HEK293 (cell line): Measurements from ENCODE around the gene SLC8A3.

Experiments
- GLIS1 ChIP-seq: fragments of 450-650 bp; formaldehyde crosslinking; IDR thresholded peaks from 2 replicates; pipeline ENCODE4 v1.5.1; 2016; ENCODE audit warnings: missing biosample characterization, missing genetic modification characterization
- HOXA7 ChIP-seq: sonication (generic); formaldehyde crosslinking; IDR thresholded peaks from 2 replicates; pipeline ENCODE4 v1.8.1; 2022; ENCODE audit warnings: missing genetic modification reagents, borderline replicate concordance
- KLF10 ChIP-seq: fragments of 450-650 bp; IDR thresholded peaks from 2 replicates; pipeline ENCODE4 v1.5.1; 2018; ENCODE audit warnings: missing biosample characterization, mild to moderate bottlenecking, missing genetic modification characterization
- KLF9 ChIP-seq: fragments of 450-650 bp; formaldehyde crosslinking; IDR thresholded peaks from 2 replicates; pipeline ENCODE4 v1.5.1; 2016; ENCODE audit warnings: missing biosample characterization, missing genetic modification characterization, low read depth
- OSR2 ChIP-seq: fragments of 450-650 bp; formaldehyde crosslinking; IDR thresholded peaks from 2 replicates; pipeline ENCODE4 v1.5.1; 2016; ENCODE audit warnings: missing biosample characterization, missing genetic modification characterization
- PATZ1 ChIP-seq: fragments of 450-650 bp; formaldehyde crosslinking; IDR thresholded peaks from 2 replicates; pipeline ENCODE4 v1.5.1; 2016; ENCODE audit warnings: missing biosample characterization, missing genetic modification characterization
- SETDB1 ChIP-seq: IDR thresholded peaks from one replicate; pipeline ENCODE4 v1.6.1; 2017; ENCODE audit warnings: mild to moderate bottlenecking, low read length, moderate library complexity, mixed read lengths; ENCODE audit not compliant: insufficient read length
- SP7 ChIP-seq: fragments of 450-650 bp; formaldehyde crosslinking; IDR thresholded peaks from 2 replicates; pipeline ENCODE4 v1.5.1; 2016; ENCODE audit warnings: missing biosample characterization, missing genetic modification characterization
- TRIM28 ChIP-seq: IDR thresholded peaks from 2 replicates; pipeline ENCODE4 v1.6.1; 2011; ENCODE audit warnings: low read length, control low read depth, borderline replicate concordance
- WT1 ChIP-seq: fragments of 450-650 bp; formaldehyde crosslinking; IDR thresholded peaks from 2 replicates; pipeline ENCODE4 v1.5.1; 2016; ENCODE audit warnings: missing biosample characterization, missing genetic modification characterization
- YY1 ChIP-seq: fragments of 450-650 bp; formaldehyde crosslinking; IDR thresholded peaks from 2 replicates; pipeline ENCODE4 v1.5.1; 2018; ENCODE audit warnings: missing biosample characterization, missing genetic modification characterization
- ZBTB21 ChIP-seq: fragments of 450-650 bp; formaldehyde crosslinking; IDR thresholded peaks from 2 replicates; pipeline ENCODE4 v1.5.1; 2017; ENCODE audit warnings: missing biosample characterization, missing genetic modification characterization
- ZBTB44 ChIP-seq: fragments of 450-650 bp; IDR thresholded peaks from 2 replicates; pipeline ENCODE4 v1.5.1; 2018; ENCODE audit warnings: missing biosample characterization, mild to moderate bottlenecking, missing genetic modification characterization
- ZBTB8A ChIP-seq: fragments of 450-650 bp; formaldehyde crosslinking; IDR thresholded peaks from 2 replicates; pipeline ENCODE4 v1.5.1; 2016; ENCODE audit warnings: missing biosample characterization, missing genetic modification characterization
- ZFP69B ChIP-seq: fragments of 450-650 bp; formaldehyde crosslinking; IDR thresholded peaks from 2 replicates; pipeline ENCODE4 v1.5.1; 2016; ENCODE audit warnings: missing biosample characterization, missing genetic modification characterization
- ZIC2 ChIP-seq: fragments of 450-650 bp; formaldehyde crosslinking; IDR thresholded peaks from 2 replicates; pipeline ENCODE4 v1.5.1; 2016; ENCODE audit warnings: missing biosample characterization, missing genetic modification characterization
- ZNF121 ChIP-seq: fragments of 450-650 bp; formaldehyde crosslinking; IDR thresholded peaks from 2 replicates; pipeline ENCODE4 v1.5.1; 2016; ENCODE audit warnings: missing biosample characterization, missing genetic modification characterization
- ZNF157 ChIP-seq: fragments of 450-650 bp; formaldehyde crosslinking; IDR thresholded peaks from 2 replicates; pipeline ENCODE4 v1.5.1; 2016; ENCODE audit warnings: missing biosample characterization, missing genetic modification characterization
- ZNF2 ChIP-seq: fragments of 450-650 bp; formaldehyde crosslinking; IDR thresholded peaks from 2 replicates; pipeline ENCODE4 v1.5.1; 2016; ENCODE audit warnings: missing biosample characterization, missing genetic modification characterization
- ZNF214 ChIP-seq: fragments of 450-650 bp; formaldehyde crosslinking; IDR thresholded peaks from 2 replicates; pipeline ENCODE4 v1.5.1; 2017; ENCODE audit warnings: missing biosample characterization, mild to moderate bottlenecking, missing genetic modification characterization, borderline replicate concordance
- ZNF391 ChIP-seq: fragments of 450-650 bp; formaldehyde crosslinking; IDR thresholded peaks from 2 replicates; pipeline ENCODE4 v1.5.1; 2016; ENCODE audit warnings: low read depth, missing biosample characterization, missing genetic modification characterization, borderline replicate concordance
- ZNF423 ChIP-seq: fragments of 450-650 bp; formaldehyde crosslinking; IDR thresholded peaks from 2 replicates; pipeline ENCODE4 v1.5.1; 2016; ENCODE audit warnings: missing biosample characterization, missing genetic modification characterization
- ZNF555 ChIP-seq: fragments of 450-650 bp; formaldehyde crosslinking; conservative IDR thresholded peaks from 2 replicates; pipeline ENCODE4 v1.5.1; 2017; ENCODE audit warnings: missing biosample characterization, mild to moderate bottlenecking, missing genetic modification characterization, inconsistent platforms
- ZNF580 ChIP-seq: fragments of 450-650 bp; formaldehyde crosslinking; IDR thresholded peaks from 2 replicates; pipeline ENCODE4 v1.5.1; 2016; ENCODE audit warnings: missing biosample characterization, missing genetic modification characterization
- ZNF596 ChIP-seq: fragments of 450-650 bp; IDR thresholded peaks from 2 replicates; pipeline ENCODE4 v1.5.0; 2018; ENCODE audit warnings: missing biosample characterization, mild to moderate bottlenecking, missing genetic modification characterization, moderate library complexity
- ZNF629 ChIP-seq: fragments of 450-650 bp; formaldehyde crosslinking; IDR thresholded peaks from 2 replicates; pipeline ENCODE4 v1.5.1; 2017; ENCODE audit warnings: missing biosample characterization, missing genetic modification characterization
- ZNF747 ChIP-seq: fragments of 450-650 bp; formaldehyde crosslinking; IDR thresholded peaks from 2 replicates; pipeline ENCODE4 v1.5.1; 2016; ENCODE audit warnings: missing biosample characterization, missing genetic modification characterization
- ZNF768 ChIP-seq: fragments of 450-650 bp; formaldehyde crosslinking; IDR thresholded peaks from 2 replicates; pipeline ENCODE4 v1.5.1; 2018; ENCODE audit warnings: missing biosample characterization, mild to moderate bottlenecking, missing genetic modification characterization
- ZNF776 ChIP-seq: fragments of 450-650 bp; formaldehyde crosslinking; IDR thresholded peaks from 2 replicates; pipeline ENCODE4 v1.5.0; 2017; ENCODE audit warnings: missing biosample characterization, missing genetic modification characterization, borderline replicate concordance
- ZSCAN18 ChIP-seq: fragments of 450-650 bp; formaldehyde crosslinking; IDR thresholded peaks from 2 replicates; pipeline ENCODE4 v1.5.1; 2016; ENCODE audit warnings: missing biosample characterization, missing genetic modification characterization
- ZSCAN23 ChIP-seq: fragments of 450-650 bp; formaldehyde crosslinking; IDR thresholded peaks from 2 replicates; pipeline ENCODE4 v1.5.1; 2016; ENCODE audit warnings: missing biosample characterization, missing genetic modification characterization
- ZXDB ChIP-seq: fragments of 450-650 bp; formaldehyde crosslinking; IDR thresholded peaks from 2 replicates; pipeline ENCODE4 v1.5.1; 2016; ENCODE audit warnings: missing biosample characterization, missing genetic modification characterization
- TF ChIP-seq, protein P1 (sequence below): fragments of 450-650 bp; formaldehyde crosslinking; IDR thresholded peaks from 2 replicates; pipeline ENCODE4 v1.5.1; 2017; ENCODE audit warnings: missing biosample characterization, missing genetic modification characterization
- TF ChIP-seq, protein P2 (sequence below): fragments of 450-650 bp; formaldehyde crosslinking; IDR thresholded peaks from 2 replicates; pipeline ENCODE4 v1.5.1; 2017; ENCODE audit warnings: missing biosample characterization, missing genetic modification characterization

Gene SLC8A3

GRCh38 chr14:69999261-69999674 is 189.5 kb downstream of the SLC8A3 start (continued):
- TF ChIP-seq ZXDB (tag by site-specific recombination) (peak; percentile 94), SP7 (tag by site-specific recombination) (peak; percentile 81), ZBTB21 (tag by site-specific recombination) (peak; percentile 96), ZNF768 (tag by site-specific recombination) (no peak), ZFP69B (tag by site-specific recombination) (peak; percentile 73; the same call in 1 of the 2 replicates), ZNF629 (peak; percentile 98), ZNF555 (no peak), ZNF391 (tag by site-specific recombination) (peak; percentile 70), OSR2 (peak; percentile 99), ZSCAN23 (tag by site-specific recombination) (peak; percentile 94), ZSCAN18 (tag by site-specific recombination) (no peak), GLIS1 (peak; percentile 98), PATZ1 (tag by site-specific recombination) (peak; percentile 86), YY1 (peak; percentile 48; the same call in 1 of the 2 replicates), ZNF423 (tag by site-specific recombination) (peak; percentile 53; the same call in 1 of the 2 replicates), KLF9 (tag by site-specific recombination) (no peak), ZBTB8A (tag by site-specific recombination) (peak; percentile 59; the same call in 1 of the 2 replicates), ZNF214 (tag by site-specific recombination) (no peak), ZNF747 (tag by site-specific recombination) (no peak), ZNF596 (tag by site-specific recombination) (no peak), ZBTB44 (tag by site-specific recombination) (peak; percentile 73), ZNF580 (tag by site-specific recombination) (peak; percentile 67; the same call in 1 of the 2 replicates), ZIC2 (tag by site-specific recombination) (peak; percentile 97), ZNF121 (no peak), ZNF776 (tag by site-specific recombination) (no peak), HOXA7 (CRISPR knock-in tag) (no peak), ZNF157 (no peak), TRIM28 (0 out of 2 replicates have a peak, but pooled peaks have one; percentile 72), ZNF2 (tag by site-specific recombination) (peak; percentile 56; the same call in 1 of the 2 replicates), SETDB1 (peak; percentile 25), WT1 (tag by site-specific recombination) (peak; percentile 95), KLF10 (tag by site-specific recombination) (peak; percentile 78)
- TF ChIP-seq, protein P1, sequence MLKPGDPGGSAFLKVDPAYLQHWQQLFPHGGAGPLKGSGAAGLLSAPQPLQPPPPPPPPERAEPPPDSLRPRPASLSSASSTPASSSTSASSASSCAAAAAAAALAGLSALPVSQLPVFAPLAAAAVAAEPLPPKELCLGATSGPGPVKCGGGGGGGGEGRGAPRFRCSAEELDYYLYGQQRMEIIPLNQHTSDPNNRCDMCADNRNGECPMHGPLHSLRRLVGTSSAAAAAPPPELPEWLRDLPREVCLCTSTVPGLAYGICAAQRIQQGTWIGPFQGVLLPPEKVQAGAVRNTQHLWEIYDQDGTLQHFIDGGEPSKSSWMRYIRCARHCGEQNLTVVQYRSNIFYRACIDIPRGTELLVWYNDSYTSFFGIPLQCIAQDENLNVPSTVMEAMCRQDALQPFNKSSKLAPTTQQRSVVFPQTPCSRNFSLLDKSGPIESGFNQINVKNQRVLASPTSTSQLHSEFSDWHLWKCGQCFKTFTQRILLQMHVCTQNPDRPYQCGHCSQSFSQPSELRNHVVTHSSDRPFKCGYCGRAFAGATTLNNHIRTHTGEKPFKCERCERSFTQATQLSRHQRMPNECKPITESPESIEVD (tag by site-specific recombination) = peak; percentile 75
- TF ChIP-seq, protein P2, sequence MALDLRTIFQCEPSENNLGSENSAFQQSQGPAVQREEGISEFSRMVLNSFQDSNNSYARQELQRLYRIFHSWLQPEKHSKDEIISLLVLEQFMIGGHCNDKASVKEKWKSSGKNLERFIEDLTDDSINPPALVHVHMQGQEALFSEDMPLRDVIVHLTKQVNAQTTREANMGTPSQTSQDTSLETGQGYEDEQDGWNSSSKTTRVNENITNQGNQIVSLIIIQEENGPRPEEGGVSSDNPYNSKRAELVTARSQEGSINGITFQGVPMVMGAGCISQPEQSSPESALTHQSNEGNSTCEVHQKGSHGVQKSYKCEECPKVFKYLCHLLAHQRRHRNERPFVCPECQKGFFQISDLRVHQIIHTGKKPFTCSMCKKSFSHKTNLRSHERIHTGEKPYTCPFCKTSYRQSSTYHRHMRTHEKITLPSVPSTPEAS (tag by site-specific recombination) = peak; percentile 56; the same call in 1 of the 2 replicates
